GM21825 (cell line): ENCODE data around the gene HLX.

ENCODE experiments used
- ATAC-seq: cut with Tn5 transposase; IDR thresholded peaks from one replicate; pipeline ENCODE4 v1.9.1; 2021; ENCODE audit warnings: mild to moderate bottlenecking, moderate library complexity; ENCODE audit not compliant: unreplicated experiment

Gene HLX

DNA sequence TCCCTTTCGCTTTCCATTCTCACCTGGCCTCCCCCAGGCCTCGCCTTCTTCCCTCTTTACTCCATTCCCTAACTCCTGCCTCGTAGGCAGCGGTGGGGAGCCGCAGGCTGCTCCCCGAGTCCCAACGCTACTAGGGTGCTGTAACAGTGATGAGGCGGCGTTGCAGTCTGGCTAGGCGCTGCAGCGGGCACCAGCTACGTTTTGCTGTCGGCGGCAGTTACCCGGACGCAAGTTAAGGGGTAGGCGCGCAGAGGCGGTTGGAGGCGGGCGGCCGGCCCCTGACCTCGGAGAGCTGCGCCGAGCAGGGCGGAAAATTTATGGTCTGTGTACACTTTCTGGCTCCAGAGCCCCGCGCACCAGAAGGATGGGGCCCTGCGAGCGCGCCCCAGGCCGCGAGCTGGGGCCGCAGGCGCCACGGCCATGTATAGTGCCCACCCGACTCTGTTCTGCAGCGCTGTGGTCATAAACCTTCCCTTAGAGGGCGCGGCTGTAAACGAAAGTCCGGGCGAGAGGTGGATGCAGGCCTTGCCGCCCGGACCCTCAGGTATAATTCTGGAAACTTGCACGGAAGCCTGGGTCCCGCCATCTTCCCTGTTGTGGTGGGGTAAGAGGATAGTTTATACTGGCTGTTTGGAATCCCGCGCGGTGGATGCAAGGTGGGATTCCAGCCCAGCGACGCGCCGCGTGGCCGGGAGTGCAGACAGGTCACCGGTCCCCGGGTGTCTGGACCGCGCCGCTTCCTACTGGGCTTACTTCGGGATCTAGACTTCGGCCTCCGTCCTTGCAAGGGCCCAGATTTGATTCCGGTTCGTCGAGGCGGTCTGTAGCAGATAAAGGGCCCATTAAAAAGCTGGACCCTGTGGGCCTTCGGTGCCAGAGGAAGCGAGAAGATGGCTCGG lies 15.0 kb downstream of the HLX start:
- ATAC-seq, result no peak

DNA sequence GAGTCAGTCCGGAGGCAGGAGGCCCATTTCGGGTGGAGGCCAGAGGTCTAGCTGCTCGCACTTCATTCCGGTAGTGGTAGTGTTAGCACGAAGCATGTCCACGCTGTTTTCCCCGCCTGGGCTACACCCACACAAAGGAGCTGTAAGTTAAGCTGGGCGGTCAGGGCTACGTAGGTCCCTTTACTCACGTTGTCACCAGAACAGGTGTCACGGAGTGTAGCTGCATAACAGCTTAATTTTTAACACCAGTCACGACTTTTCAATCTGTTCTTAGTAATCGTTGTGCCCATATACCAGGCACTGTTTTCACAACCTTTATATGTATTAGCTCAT lies 15.6 kb downstream of the HLX start:
- no peak for ATAC-seq

DNA sequence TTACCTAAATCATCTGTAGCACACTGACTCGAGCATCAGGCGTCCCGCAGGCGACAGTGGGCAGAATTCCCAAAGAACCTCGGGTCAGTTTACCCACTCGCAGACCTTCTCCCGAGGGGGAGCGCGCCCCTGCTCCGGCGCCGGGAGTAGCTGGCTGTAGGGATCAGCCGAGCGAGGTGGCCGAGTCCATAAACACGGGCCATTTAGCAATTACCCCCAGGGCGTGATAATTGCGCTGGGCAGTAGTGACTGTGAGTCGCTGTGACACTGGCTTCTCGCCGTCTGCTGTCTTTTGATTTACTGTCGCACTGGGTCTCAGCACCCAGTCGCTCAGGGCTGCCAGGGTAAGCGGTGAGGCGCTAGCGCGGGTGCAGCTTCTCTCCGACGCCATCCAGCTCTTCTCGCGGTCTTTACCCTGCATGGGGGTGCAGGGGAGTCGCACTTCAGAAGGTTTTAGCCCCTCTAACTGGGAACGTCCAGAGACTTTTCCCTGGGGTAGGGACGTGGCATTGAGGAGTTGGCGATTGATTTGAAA lies 16.2 kb downstream of the HLX start:
- ATAC-seq, result no peak

GRCh38 chr1:220896092-220896491 lies 16.8 kb downstream of the HLX start:
- no peak for ATAC-seq

DNA sequence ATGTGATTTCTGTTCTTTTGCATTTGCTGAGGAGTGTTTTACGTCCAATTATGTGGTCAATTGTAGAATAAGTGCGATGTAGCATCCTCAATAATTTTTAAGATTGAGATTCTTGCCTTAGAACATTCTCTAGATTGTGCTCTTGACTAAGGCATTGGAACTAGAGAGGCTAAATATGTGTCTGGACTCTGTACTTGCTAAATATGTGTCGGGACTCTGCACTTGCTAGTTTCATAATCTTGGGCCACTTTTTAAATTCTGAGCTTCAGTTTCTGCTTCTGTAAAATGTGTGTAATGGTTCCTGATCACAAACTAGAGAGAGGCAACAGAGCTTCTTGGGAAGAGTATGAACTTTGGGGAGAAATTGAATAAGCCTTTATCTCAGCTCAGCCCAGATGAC lies 21.6 kb downstream of the HLX start:
- no peak for ATAC-seq

DNA sequence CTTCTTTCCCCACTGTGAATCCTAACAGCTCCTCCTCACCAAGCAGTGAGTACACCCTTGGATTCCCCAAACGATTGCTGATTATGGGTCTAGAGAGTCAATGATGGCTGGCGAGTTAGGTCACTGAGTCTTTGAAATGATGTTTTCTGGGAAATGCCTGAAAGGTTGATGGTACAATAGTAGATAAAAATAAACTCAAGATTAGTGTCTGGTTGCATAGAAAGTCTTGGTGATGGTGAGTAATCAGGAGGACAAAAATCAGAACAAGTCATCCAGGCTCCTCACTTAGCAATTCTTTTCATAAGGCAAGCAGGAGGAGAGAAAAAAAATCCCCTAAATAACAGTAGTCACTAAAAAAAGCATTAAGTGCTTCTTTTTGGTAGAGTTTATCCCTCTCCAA lies 22.6 kb downstream of the HLX start:
- no peak for ATAC-seq

GRCh38 chr1:220902916-220903315 lies 23.7 kb downstream of the HLX start:
- no peak for ATAC-seq

DNA sequence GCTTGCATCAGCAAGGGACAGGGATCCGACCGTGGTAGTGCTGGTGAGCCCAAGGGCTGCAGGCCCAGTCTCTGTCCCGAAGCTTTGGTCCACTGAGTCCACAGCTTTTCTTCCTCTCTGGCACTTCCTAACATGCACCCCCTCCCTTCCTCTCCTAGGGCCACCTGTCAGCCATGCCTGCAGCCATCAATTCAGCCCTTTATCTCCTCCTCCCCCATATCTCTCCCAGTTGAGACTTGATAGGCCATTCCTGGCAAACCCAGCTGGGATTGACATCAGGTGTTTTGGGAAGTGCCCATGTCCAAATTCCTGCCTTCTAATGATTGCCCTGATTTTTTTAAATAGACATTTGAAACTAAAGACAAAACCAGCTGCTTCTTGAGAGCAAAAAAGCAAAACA lies 25.6 kb downstream of the HLX start:
- no peak for ATAC-seq

DNA sequence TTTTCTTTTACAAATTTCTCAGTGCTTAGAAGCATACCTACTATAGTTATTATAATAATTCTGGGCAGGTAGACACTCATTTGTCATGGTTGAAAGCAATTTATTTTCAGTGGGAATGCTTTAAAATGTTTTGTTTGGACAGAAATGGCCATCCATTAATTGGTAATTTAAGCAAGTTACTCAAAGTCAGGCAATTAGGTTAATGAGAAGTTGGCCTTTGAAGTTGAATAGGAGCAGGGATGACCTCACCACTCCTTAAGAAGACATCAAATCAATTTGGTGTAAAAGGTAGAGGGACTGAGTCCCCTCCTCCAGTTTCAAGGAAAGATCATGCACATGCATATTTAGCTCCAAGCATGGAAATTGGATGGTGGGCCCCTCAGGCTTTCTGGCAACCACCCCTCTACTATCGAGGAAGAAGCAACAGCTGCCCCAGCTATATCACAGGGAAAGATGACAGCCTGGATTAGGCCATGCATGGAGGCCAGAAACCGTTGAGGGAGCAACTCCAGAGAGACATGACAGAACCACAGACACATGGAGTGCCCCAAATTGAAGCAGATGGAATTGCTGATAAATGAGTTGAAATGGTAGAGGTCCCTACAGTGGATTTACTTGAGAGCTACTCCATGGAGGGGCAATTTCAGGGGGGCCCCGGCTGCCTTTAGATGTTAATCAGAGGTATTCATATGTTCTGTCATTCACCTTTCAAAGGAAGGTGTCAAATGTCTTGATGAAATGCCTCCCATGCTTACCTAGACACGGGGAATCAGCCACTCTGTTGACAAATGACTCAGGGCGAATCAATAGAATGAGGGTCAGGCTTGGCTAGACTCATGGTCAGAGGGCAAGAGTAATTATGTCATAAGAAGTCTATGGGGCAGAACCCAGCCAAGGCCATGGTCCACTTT lies 26.7 kb downstream of the HLX start:
- ATAC-seq, result no peak

DNA sequence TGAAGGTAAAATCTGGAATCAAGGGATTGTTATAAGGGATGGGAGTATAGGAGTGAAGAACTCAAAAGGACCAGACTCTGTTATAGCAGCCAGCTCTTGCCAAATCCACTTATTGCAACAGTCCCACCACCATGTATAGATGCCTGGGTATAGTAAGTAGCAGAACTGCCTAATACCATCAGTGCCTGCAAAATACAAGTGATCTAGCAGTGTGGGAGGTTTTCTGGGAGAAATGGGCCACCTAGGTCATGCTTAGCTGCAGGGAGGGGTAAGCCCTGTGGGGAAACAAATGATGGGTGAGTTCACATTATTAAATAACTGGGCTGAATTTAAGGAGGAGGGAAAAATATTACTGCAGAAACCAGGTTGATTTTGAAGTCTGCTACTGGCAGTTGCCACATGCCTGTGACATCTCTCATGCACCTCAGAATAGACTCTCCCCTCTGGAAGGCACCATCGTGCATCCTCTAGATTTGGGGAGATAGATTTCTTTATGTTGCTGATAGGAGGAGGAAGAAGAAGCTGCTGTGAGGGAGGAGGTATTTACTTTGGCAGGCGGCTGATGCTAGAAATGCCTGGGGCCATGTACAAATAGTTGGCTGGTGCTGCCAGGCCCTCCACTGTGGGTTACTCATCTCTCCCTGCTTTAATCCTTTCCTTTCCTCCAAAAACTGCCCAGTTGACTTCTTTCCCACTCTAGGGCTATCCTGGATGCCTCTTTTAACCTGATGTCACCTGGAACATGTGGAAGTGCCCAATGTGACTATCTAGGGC lies 27.5 kb downstream of the HLX start:
- ATAC-seq, result no peak

- no peak for ATAC-seq
Observed at GRCh38 chr1:220908757-220909156, 29.5 kb downstream of the HLX start.

- ATAC-seq, result no peak
Observed at GRCh38 chr1:220910021-220910420, 30.8 kb downstream of the HLX start.

- no peak for ATAC-seq
Observed at GRCh38 chr1:220914283-220915116, 35.3 kb downstream of the HLX start.

DNA sequence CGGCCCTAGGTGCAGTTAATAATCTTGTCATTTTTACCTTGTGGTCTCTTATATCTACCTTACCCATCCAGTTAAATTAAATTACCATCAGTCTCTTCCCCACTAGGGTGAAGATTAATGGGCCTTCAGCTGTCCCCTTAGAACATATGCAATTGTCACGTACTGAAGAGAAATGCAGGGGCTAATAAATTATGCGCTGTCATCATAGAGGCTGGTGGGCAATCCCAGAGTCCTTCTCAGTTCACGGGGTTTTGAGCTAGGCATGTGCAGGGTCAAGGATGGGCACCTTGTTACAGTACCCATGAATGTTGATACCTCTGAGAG lies 35.8 kb downstream of the HLX start:
- no peak for ATAC-seq

- no peak for ATAC-seq
Observed at GRCh38 chr1:220915954-220916353, 36.7 kb downstream of the HLX start.

- ATAC-seq, result no peak
Observed at GRCh38 chr1:220917101-220917500, 37.9 kb downstream of the HLX start.

GRCh38 chr1:220917535-220918209 lies 38.4 kb downstream of the HLX start:
- ATAC-seq, result no peak

DNA sequence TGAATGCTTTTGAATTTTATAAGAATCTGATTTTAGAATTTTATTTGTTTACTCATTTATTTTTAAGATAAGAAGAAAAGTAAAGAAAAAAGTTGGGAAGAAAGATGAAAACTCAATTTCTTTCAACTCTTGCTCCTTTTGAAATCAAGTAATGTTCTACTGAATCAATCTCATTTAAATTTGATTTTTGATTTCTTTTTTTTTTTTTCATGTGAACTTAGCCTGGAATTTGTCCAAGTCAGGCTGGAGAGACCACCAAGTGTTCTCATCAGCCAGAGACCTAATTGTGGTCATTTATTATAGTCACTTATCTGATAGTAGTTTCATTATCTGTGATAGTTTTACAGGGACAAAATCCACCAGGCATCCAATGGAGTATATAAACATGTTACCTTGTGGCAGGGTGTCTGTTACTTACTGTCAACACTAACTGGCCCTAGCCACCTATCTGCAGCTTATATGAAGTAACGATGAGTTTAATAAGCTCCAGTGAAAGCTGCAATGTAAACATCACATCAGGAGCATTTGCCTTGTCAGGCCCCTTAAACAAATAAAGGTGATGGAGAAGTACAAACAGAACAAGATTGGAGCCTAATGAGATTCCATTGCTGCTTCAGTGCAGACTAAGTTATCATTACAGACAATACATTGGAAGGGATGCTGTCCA lies 39.2 kb downstream of the HLX start:
- no peak for ATAC-seq

- no peak for ATAC-seq
Observed at GRCh38 chr1:220920967-220921366, 41.7 kb downstream of the HLX start.
